COLO829 (cell line): ENCODE data around the gene ZNF644.
A peak's percentile ranks its signal among the peaks of the same experiment; 100 is the strongest.
"Not testable (repeated sequence)": the region's sequence is repeated elsewhere in the genome, so short reads cannot be mapped to it uniquely, and the experiment has no call there.

Experiments
- DNase-seq: peaks from one replicate; pipeline ENCODE4 v3.0.0; 2012; ENCODE audit warnings: low spot score

The ZNF644 gene

DNA sequence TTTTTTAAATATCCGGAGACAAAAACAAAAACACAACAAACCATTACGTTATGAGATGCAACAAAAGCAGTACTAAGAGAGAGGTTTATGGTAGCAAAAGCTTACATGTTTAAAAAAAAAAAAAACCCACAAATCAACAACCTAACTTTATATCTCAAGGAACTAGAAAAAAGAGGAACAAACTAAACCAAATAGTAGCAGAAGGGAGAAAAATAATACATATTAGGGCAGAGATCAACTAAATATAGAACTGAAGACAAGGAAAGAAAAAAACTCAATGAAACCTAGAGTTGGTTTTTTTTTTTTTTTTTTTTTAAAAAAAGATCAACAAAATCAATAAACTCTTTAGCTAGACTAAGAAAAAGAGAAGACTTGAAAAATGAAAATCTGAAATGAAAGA is 34.9 kb downstream of the ZNF644 start:
- DNase-seq: no peak

DNA sequence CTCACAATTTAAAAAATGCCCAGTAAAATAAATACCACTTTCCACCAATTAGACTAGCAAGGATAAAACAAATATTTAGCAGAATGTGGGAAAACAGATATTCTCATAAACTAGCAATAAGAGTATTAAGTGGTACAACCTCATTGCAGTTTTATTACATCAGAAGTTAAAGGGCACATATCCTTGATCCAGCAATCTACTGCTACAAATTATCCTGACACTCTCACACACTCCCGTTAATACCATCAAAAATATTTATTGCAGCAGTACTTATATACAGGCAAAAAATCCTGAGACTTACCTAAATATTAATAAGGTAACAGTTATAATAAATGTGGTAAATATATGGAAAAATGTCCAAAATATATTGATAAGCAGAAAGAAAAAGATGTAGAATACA is 44.3 kb downstream of the ZNF644 start:
- no peak for DNase-seq

DNA sequence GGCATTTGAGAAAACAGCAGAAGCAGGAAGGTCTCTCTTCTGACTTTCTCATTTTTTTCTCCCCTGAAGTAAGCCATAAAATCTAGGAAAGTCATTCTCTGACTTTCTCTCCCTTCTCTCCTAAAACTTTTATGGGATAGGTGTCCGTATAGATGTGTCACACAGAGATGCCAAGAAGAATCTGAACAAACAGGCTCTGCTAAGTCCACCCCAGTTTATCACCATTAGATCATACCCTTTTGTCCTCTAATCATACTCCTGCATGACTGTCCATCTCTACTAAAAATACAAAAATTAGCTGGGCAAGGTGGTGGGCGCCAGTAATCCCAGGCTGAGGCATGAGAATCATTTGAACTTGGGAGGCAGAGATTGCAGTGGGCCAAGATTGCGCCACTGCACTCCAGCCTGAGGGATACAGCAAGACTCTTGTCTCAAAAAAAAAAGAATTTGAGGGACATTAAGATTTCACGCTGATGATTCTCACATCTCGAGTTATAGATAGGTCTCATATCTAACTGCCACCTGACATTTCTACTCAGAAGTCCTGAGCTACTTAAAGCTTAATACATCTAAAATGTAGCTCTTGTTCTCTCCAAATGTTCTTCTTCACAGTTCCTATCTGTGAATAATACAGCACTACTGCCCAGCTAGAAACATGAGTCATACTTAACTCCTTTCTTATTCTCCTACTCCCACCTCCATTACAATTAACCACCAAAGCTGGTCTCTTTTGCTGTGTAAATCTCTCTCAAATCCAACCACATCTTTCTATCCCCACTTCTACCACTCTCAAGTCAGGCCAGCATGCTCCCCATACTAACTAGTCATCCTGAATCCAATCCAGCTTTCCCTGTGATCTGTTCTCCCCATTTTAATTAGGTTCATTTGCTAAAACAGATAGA is 47.7 kb downstream of the ZNF644 start:
- DNase-seq: peak; percentile 23

DNA sequence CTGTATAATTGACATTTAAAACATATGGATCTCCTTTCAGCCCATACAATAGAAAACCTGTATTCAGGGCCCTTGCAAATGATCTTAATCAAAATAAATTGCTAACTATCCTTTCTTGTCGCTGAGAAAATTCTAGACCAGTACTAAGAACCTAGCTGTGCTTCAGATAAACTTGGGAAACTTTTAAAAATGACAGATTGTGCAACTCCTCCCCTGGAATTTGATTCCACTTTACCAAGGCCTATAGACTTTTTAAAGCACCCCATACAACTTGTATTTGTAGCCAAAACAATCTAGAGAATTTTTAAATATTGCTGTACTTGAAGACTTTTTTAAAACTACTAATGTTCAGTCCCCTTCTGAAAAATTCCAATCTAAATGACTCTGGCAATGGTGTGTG is 51.6 kb downstream of the ZNF644 start:
- DNase-seq: no peak

DNA sequence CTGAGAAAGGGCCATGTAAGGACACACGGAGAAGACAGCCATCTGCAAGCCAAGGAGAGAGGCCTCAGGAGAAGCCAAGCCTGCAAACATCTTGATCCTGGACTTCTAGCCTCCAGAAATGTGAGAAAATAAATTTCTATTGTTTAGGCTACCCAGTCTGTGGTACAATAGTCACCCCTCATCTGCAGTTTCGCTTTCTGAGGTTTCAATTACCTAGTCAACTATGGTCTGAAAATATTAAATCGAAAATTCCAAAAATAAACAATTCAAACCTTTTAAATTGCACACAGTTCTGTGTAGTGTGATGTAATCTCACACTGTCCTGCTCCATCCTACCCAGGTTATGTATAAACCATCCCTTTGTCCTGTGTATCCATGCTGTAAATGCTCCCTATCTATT is 52.6 kb downstream of the ZNF644 start:
- no peak for DNase-seq

DNA sequence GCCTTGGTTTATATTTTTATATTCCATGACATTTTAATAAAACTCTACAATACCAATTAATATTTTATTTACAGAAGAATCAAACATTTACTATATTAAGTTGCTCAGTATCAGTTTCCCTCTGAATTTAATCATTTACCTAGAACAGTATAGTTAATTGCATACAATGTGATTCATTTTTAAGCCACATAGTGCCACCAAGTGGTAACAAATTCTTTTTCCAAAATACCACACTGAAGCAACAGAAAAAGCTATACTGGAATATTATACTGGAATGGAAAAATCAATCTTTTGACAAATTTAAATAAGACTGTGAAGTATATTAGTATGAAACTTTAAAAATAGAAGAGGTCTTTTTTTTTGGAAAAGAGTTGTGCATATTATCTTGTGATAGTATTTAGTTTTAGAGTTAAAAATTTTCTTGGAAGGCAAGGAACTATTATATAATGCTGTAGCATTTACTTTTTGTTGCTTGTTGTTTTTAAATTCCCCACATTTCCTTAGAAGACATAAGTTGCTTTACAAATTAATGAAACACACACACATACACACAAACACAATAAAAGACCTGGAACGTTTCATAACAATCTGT is 57.3 kb downstream of the ZNF644 start:
- DNase-seq: no peak

DNA sequence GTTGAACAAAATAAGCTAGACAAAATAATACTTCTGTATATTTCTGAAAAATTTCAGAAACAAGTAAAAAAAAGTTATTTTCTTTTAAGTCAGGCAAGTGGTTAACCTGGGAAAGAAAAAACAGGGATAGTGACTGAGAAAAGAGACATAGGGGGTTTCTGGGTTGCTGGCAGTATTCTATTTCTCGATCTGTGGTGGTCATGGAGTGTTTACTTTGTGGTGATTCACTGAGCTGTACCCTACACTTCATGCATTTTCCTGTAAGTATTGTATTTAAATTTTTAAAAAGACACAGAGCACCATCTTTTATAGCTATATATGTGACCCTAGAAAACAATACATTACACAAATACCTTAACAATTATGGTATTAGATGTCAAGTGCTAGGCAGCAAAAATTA is 58.2 kb downstream of the ZNF644 start:
- DNase-seq: no peak

DNA sequence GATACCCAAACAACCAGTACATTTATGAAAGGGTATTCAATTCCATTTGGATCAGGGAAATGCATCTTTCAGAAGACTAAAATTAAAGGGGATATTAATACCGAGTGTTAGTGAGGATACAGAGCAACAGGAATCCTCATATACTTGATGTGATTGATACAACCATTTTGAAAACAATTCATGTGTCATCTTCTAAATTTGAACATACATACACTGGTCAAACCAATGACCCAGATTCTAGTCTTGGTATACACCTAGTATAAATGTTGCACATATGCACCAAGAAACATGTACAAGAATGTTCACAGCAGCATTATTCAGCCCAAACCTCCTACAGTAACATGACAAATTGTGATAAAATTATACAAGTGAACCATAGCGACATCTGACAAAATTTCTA is 58.6 kb downstream of the ZNF644 start:
- no peak for DNase-seq

DNA sequence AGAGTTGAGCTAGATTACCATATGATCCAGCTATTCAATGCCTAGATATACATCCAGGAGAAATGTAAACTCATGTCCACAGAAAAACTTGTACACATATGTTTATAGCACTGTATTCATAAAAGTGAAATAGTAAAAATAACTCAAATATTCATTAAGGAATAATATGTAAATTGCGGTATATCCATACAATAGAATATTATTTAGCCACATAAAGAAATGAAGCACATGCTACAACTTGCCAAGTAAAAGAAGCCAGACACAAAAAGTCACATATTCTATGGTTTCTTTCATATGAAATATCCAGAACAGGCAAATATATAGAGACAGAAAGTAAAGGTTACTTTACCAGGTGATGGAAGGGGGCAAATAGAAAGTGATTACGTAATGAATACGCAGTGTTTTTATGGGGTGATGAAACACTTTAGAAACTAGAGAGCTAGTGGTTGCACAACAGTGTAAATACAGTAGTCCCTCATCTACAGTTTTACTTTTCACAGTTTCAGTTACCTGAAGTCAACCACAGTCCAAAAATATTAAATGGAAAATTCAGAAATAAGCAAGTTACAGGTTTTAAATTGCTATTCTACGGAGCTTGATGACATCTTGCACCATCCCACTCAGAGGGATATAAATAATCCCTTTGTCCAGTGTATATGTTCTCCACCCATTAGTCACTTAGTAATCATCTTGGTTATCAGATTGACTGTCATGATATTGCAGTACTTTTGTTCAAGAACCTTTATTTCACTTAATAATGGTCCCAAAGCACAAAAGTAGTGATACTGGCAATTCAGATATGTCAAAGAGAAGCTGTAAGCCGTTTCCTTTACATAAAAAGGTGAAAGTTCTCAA is 62.3 kb downstream of the ZNF644 start:
- DNase-seq: peak; percentile 33

DNA sequence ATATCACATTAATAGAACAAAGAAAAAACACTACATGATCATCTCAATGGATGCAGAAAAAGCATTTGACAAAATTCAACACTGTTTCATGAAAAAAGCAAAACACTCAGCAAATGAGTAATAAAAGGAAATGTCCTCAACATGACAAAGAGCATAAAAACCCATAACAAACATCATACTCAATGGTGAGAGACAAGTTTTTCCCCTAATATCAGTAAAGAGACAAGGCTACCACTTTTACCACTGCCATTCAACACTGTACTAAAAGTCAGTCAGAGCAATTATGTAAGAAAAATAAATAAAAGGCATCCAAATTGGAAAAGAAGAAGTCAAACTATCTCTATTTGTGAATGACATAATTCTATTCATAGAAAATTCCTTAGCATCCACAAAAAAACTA is 64.3 kb downstream of the ZNF644 start:
- DNase-seq: no peak

DNA sequence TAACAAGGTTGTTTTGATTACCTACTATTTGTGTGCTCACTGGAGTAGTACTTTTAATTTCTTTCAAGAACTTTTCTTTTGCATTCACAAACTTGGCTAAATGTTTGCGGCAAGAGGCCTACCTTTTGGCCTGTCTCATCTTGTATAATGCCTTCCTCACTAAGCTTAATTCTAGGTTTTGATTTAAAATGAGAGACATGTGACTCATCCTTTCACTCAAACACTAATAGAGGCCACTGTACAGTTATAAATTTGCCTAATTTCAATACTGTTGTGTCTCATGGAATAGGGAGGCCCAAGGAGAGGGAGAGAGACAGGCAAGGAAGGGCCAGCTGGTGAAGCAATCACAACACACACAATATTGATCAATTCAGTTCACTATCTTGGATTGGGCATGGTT is 66.1 kb downstream of the ZNF644 start:
- no peak for DNase-seq

DNA sequence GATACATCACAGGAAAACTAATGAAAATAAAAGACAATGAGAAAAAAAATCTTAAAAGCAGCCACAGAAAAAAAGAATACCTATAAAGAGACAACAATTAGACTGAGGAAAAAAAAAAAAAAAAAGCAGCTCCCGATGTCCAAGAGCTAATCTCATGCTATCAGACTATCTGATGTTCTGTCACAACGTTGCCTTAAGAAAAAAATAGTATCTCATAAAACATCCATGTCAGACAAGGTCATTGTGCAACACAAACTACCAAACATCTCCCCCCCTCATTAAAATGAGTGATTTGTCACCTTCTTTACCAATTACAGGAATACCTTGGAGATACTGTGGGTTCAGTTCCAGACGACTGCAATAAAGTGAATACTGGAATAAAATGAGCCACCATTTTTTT is 68.9 kb downstream of the ZNF644 start:
- no peak for DNase-seq

DNA sequence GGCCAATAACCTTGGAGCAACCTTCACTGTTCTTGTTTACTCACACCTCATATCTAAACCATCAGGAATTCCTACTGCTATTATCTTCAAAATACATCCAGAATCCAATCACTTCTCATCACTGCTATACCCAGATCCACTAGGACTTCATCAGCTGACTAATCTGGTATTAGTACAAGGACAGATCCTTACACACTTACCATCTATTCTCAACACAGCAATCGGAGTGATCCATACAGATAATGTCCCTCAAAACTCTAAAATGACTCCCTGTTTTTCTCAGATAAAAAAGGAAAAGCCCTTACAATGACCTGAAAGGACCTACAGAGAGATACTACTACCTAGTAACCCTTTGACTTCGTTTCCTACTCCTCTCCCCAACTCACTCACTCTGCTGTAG is 70.8 kb downstream of the ZNF644 start:
- no peak for DNase-seq

DNA sequence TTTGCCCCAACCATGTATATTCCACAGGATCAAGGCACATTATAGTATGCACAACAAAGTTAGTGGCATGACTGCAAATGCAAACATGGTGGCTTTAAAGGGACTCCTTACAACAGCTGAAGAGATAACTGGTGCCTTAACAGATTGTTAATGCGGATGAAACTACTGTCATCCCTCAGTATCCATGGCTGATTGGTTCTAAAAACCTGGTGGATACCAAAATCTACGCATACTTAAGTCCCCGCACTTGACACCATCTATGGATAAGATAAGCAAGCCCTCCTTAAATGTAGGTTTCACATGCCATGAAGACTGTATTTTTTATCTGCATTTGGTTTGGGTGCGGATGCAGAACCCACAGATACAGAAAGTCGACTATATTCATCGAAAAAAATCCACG is 73.5 kb downstream of the ZNF644 start:
- no peak for DNase-seq

DNA sequence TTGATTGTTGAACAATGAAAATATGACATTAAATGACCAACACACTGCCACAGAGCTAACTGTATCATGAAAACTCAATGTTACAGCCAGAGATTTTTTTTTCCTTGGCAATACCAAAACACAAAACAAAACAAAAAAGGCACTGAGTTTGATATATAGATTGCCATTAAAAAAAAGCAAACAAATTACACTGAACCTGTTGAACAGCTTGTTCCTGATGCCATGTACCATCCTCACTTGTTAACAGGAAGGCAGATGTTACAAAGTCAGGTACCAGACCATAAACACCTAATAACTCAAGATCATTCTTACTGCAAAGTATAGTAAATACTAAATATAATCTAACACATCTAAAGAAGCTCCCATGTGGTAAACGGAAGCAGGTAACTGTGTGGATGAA is 75.2 kb downstream of the ZNF644 start:
- no peak for DNase-seq

DNA sequence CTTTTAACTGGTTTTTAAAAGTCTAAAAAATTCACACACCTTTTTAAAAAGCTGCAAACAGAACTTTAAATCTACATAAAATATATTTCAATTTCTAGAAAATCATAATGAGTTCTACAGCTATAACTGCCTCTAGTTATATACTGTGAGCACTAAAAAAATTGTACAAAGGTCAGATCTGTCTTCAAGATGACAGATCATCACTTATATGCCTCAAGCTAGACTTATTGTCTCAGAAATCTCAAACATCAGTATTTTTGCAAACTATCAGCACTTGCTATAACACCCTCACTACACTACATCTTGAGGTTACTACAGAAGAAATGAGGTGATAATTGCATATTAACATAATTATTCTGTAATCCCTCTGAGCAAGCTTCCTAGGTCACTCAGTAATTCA is 76.5 kb downstream of the ZNF644 start:
- DNase-seq: no peak

DNA sequence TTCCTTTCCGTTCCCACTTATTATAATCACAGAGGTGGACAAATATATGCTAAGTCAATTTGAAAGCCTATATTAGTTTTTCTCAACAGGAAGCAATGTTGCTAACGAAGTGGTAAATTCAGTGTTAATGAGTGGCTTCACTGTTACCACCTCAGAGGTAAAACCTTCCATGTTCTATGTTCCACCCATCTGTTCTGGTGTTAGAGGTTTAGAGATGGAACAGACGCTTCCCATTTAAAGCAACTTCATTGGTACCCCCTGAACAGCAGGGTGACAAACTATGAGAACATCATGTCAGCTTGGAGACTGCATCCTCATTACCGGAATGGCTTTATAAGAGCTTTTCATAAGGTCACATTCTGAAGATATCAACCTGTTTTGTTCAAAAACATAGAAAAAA is 77.9 kb downstream of the ZNF644 start:
- no peak for DNase-seq

DNA sequence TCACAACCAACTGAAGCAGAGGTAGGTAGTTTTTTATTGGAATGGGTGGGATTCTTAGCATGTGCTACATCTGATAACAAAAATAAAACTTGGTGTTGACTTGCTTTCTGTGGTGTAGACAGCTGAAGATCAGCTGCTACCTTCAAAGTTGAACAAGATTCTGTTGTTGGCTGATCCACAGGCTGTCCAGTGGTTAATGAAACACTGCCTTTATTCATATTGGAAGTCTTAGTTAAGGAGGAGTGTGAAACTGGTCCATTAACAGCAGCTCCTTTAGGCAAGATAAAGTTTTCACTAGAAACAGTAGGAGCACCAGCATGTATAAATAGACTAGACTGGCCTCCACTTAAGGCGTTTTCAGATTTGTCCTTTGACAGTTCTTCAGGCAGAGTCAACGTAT is 81.1 kb downstream of the ZNF644 start:
- DNase-seq: no peak

DNA sequence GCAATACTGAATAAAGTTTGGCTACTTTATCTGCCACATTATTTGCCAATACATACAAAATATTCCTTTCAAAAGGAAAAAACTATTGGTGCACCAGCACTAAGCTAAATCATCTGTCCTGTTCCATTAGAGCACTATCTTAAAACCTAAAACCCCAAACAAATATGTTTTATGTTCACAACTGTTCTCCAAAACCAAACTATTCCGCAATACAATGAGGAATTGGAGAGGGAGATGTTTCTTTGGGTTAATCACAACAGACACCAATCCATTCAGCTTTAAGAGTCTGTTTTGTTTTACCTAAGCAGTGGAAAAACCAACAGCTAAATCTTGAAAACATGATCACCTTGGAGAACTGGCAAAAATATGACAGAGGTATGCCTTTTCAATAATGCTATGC is 85.1 kb downstream of the ZNF644 start:
- no peak for DNase-seq

DNA sequence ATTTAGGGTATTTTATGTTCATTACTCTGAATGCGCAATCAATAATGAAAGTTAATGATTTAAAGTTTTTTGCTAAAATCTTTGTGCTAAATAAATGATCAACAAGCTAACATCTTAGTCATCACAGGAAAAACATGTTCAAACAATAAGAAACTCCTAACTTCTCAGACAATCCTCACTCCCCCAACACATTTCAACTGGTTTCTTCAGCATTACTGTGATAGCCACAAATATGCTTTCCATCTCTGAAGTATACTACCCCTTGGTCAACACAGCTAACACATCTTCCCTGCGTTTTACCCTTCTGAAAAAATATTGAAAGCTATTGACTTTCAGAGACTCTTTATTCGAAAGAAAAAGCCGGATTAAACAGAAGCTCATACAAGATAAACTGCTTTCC is 85.8 kb downstream of the ZNF644 start:
- no peak for DNase-seq

DNA sequence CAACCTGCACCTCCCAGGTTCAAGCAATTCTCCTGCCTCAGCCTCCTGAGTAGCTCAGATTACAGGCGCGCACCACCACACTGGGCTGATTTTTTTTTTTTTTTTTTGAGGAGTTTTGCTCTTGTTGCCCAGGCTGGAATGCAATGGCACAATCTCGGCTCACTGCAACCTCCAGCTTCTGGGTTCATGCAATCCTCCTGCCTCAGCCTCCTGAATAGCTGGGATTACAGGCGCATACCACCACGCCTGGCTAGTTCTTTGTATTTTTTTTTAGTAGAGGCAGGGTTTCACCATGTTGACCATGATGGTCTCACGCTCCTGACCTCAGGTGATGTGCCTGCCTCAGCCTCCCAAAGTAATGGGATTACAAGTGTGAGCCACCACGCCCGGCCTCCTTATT is 93.6 kb downstream of the ZNF644 start:
- not testable (repeated sequence) for DNase-seq

DNA sequence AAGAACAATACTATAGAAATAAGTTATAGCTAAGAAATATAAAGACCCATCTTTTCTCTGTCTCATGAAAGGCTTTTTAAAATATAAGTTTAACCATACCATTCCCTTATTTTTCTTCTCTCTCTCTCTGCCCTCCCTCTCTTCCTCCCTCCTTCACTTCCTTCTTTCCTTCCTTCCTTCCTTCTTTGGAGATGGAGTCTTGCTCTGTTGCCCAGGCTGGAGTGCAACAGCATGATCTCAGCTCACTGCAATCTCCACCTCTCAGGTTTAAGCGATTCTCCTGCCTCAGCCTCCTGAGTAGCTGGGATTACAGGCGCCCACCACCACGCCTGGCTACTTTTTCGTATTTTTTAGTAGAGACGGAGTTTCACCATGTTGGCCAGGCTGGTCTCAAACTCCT is 94.2 kb downstream of the ZNF644 start:
- not testable (repeated sequence) for DNase-seq

DNA sequence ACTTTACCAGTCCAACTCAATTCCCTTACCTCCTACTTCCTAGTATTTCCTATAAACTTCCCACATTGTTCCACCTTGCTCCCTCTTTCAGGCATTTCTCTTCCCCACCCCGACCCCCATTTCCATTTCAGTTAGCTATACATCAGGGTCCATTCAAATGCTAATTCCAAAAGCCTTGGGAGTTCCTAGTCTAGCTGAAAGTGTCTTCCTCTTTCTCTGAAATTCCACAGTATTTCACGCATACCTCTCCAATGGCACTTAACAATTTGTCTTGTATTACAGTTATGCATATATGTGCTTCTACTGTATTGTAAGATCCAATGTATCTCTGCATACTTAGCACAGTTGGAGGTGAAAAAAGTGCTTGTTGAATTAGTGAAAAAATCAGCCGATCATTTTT is 94.9 kb downstream of the ZNF644 start:
- no peak for DNase-seq
